ENCODE data around the gene STK32B. TPM values are rescaled to one million over a fixed set of nuclear protein-coding genes. Genes with fewer than 3 reads are reported as not detected.

STK32B gene
- polyA plus RNA-seq, 2 donors = 0.22 to 0.24 TPM

DNA sequence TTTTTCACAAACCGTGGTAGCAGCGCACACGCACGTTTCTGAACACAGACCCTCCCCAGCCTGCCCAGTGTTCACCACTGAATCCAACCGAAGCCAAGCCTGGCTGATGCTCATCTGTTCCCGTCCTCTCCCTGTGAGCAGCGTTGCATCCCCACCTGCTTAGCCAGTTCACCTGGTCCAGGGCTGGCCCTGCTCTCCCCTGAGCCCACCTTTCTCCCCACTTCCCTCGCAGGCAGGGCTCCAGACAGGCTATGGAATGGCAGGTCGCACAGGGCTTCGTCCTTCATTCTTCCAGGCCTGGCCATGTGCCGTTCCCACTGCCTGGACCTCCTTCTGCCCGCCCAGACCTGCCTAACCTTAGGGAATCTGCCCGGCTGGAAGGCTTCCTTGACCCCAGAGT is 410.2 kb downstream of the STK32B start:
- Histone ChIP-seq H3K27ac (ENCODE audit: low read depth in 2 of 2, low read length in 1 of 2) (no peak overlapping the region), H3K27me3 (ENCODE audit: control insufficient read depth in 1 of 2, insufficient read depth in 2 of 2, low read length in 2 of 2) (no peaks in the 10 kb centered on the region), H3K36me3 (ENCODE audit: control insufficient read depth in 2 of 2, insufficient read depth in 2 of 2, low read length in 1 of 2) (no peaks in the 10 kb centered on the region), H3K9me3 (ENCODE audit: control insufficient read depth in 2 of 2, insufficient read depth in 1 of 2, low read depth in 1 of 2, low read length in 1 of 2) (no peaks in the 10 kb centered on the region), H3K4me1 (ENCODE audit: control insufficient read depth in 2 of 2, insufficient read depth in 2 of 2, low read length in 1 of 2) (no peaks in the 10 kb centered on the region), H3K4me3 (ENCODE audit: low read depth in 1 of 2, low read length in 2 of 2) (no peak overlapping the region)
- 81 to 85% methylated on average over 13 of the region's 13 CpGs for WGBS, 2 donors

DNA sequence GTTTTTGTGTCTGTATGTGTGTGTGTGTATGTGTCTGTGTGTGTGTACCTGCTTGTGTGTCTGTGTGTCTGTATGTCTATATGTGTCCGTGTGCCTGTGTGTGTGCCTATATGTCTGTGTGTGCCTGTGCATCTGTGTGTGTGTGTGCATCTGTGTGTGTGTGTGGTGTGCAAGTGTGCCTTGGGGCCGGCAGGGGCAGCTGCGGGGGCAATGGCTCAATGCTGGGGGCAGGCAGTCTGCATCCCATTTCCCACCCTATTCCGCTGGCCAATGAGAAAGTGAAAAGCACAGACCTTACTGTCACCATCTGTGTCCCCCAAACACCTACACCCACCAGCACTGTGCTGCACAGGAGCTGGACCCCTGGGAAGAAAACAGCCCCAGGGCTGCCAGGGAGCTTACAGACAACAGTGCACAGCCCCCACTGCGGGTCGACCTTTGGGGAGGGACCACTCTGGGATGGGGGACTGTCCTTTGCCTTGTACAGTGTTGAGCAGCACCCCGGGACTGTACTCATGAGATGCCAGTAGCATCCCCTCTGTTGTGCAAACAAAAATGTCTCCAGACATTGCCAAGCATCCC is 411.1 kb downstream of the STK32B start:
- H3K9me3 ChIP-seq (ENCODE audit: control insufficient read depth in 2 of 2, insufficient read depth in 1 of 2, low read depth in 1 of 2, low read length in 1 of 2) = no peaks in the 10 kb centered on the region
- no peak overlapping the region for H3K4me3 ChIP-seq (ENCODE audit: low read depth in 1 of 2, low read length in 2 of 2)
- H3K27me3 ChIP-seq (ENCODE audit: control insufficient read depth in 1 of 2, insufficient read depth in 2 of 2, low read length in 2 of 2) = no peaks in the 10 kb centered on the region
- no peaks in the 10 kb centered on the region for H3K4me1 ChIP-seq (ENCODE audit: control insufficient read depth in 2 of 2, insufficient read depth in 2 of 2, low read length in 1 of 2)
- 83% methylated on average over 7 of the region's 7 CpGs for WGBS, 2 donors
- H3K36me3 ChIP-seq (ENCODE audit: control insufficient read depth in 2 of 2, insufficient read depth in 2 of 2, low read length in 1 of 2) = no peaks in the 10 kb centered on the region
- H3K27ac ChIP-seq (ENCODE audit: low read depth in 2 of 2, low read length in 1 of 2) = no peak overlapping the region

DNA sequence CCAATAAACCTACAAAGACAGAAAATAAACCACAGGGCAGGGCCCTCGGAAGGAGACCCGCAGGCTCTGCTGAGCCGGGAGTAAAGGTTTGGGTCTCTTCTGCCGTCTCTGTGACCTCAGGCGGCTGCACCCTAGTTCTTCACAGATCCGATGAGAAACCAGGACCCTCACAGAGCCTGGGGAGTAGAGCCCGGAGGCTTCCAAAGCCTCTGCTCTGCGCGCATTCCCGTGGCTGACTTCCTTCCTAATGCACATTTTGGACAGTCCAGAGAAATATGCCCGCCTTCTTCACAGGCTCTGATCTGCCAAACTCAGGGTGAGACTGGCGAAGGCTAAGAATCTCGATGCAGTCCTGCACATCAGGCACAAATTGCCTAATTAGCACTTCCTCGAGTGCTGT is 411.6 kb downstream of the STK32B start:
- H3K27me3 ChIP-seq (ENCODE audit: control insufficient read depth in 1 of 2, insufficient read depth in 2 of 2, low read length in 2 of 2) = no peaks in the 10 kb centered on the region
- no peak overlapping the region for H3K27ac ChIP-seq (ENCODE audit: low read depth in 2 of 2, low read length in 1 of 2)
- no peaks in the 10 kb centered on the region for H3K4me1 ChIP-seq (ENCODE audit: control insufficient read depth in 2 of 2, insufficient read depth in 2 of 2, low read length in 1 of 2)
- no peak overlapping the region for H3K4me3 ChIP-seq (ENCODE audit: low read depth in 1 of 2, low read length in 2 of 2)
- no peaks in the 10 kb centered on the region for H3K9me3 ChIP-seq (ENCODE audit: control insufficient read depth in 2 of 2, insufficient read depth in 1 of 2, low read depth in 1 of 2, low read length in 1 of 2)
- H3K36me3 ChIP-seq (ENCODE audit: control insufficient read depth in 2 of 2, insufficient read depth in 2 of 2, low read length in 1 of 2) = no peaks in the 10 kb centered on the region
- WGBS, 2 donors = 78 to 85% methylated on average over 14 of the region's 14 CpGs

DNA sequence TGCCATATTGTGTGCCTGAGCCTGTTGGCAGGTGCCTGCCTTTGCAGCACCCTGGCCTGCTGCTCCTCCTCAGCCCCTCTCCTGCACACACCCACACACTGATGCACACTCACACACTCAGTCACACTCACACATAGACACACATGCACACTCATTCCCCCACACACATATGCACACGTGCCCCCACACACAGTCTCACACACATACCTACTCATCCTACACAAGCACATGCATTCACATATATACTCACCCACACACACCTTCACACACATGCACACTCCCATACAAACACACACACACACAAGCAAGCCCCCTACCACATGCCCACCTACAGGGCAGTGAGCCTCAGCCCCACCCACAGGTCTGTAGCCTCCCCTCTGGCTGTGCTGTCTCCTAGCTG is 412.1 kb downstream of the STK32B start:
- H3K27ac ChIP-seq (ENCODE audit: low read depth in 2 of 2, low read length in 1 of 2) = no peak overlapping the region
- H3K27me3 ChIP-seq (ENCODE audit: control insufficient read depth in 1 of 2, insufficient read depth in 2 of 2, low read length in 2 of 2) = no peaks in the 10 kb centered on the region
- H3K4me1 ChIP-seq (ENCODE audit: control insufficient read depth in 2 of 2, insufficient read depth in 2 of 2, low read length in 1 of 2) = no peaks in the 10 kb centered on the region
- no peaks in the 10 kb centered on the region for H3K9me3 ChIP-seq (ENCODE audit: control insufficient read depth in 2 of 2, insufficient read depth in 1 of 2, low read depth in 1 of 2, low read length in 1 of 2)
- no peaks in the 10 kb centered on the region for H3K36me3 ChIP-seq (ENCODE audit: control insufficient read depth in 2 of 2, insufficient read depth in 2 of 2, low read length in 1 of 2)
- H3K4me3 ChIP-seq (ENCODE audit: low read depth in 1 of 2, low read length in 2 of 2) = no peak overlapping the region
- WGBS, 2 donors = 71 to 88% methylated on average over 1 of the region's 1 CpG

DNA sequence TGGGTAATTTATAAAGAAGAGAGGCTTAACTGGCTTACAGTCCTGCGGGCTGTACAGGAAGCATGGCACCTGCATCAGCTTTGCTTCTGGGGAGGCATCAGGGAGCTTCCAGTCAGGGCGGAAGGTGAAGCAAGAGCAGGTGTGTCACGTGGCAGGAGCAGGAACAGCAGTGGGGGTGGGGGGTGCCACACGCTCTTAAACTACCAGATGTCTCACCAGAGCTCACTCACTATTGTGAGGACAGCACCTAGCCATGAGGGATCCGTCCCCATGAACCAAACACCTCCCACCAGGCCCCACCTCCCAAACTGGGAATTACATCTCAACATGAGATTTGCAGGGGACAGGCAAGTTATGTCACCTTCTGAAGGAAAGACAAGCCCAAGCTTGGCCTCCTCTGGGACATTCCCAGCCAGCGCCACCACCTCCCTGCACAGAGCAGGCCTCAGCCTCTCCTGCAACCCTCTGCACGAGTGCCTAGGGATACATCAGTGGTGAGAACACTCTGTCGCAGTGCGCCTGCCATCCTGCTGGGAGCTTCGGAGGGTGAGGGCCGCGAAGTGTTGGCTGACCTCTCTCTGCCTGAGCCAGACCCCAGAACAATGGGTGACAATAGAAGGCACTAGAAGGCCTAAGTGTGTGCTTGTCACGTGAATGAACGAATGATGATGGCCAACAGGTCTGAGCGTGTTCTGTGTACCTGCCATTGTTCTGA is 412.8 kb downstream of the STK32B start:
- Histone ChIP-seq H3K9me3 (ENCODE audit: control insufficient read depth in 2 of 2, insufficient read depth in 1 of 2, low read depth in 1 of 2, low read length in 1 of 2) (no peaks in the 10 kb centered on the region), H3K36me3 (ENCODE audit: control insufficient read depth in 2 of 2, insufficient read depth in 2 of 2, low read length in 1 of 2) (no peaks in the 10 kb centered on the region), H3K4me3 (ENCODE audit: low read depth in 1 of 2, low read length in 2 of 2) (no peak overlapping the region), H3K27me3 (ENCODE audit: control insufficient read depth in 1 of 2, insufficient read depth in 2 of 2, low read length in 2 of 2) (no peaks in the 10 kb centered on the region), H3K27ac (ENCODE audit: low read depth in 2 of 2, low read length in 1 of 2) (no peak overlapping the region), H3K4me1 (ENCODE audit: control insufficient read depth in 2 of 2, insufficient read depth in 2 of 2, low read length in 1 of 2) (no peaks in the 10 kb centered on the region)
- 82 to 83% methylated on average over 15 of the region's 15 CpGs for WGBS, 2 donors

DNA sequence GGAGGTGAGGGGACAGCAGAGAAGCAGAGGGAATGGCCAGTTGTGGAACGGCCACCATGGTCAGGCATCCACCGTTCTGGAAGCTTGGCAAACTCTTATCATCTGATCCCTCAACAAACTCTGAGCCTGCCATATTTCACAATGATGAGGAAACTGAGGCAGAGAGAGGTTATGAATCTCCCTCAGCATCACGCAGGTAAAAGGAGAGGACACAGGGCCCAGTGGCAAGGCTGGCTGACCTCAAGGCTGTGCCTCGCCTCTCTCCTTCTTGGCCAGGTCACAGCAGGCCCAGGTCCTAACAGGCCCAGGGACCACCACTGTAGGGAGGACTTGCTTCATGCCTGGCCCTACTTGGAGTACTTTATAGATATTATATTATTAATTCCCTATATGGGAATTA is 414.2 kb downstream of the STK32B start:
- Histone ChIP-seq H3K36me3 (ENCODE audit: control insufficient read depth in 2 of 2, insufficient read depth in 2 of 2, low read length in 1 of 2) (no peaks in the 10 kb centered on the region), H3K27me3 (ENCODE audit: control insufficient read depth in 1 of 2, insufficient read depth in 2 of 2, low read length in 2 of 2) (no peaks in the 10 kb centered on the region), H3K4me3 (ENCODE audit: low read depth in 1 of 2, low read length in 2 of 2) (no peak overlapping the region), H3K27ac (ENCODE audit: low read depth in 2 of 2, low read length in 1 of 2) (no peak overlapping the region), H3K9me3 (ENCODE audit: control insufficient read depth in 2 of 2, insufficient read depth in 1 of 2, low read depth in 1 of 2, low read length in 1 of 2) (no peaks in the 10 kb centered on the region), H3K4me1 (ENCODE audit: control insufficient read depth in 2 of 2, insufficient read depth in 2 of 2, low read length in 1 of 2) (no peaks in the 10 kb centered on the region)
- WGBS, 2 donors = 94 to 95% methylated on average over 4 of the region's 4 CpGs

DNA sequence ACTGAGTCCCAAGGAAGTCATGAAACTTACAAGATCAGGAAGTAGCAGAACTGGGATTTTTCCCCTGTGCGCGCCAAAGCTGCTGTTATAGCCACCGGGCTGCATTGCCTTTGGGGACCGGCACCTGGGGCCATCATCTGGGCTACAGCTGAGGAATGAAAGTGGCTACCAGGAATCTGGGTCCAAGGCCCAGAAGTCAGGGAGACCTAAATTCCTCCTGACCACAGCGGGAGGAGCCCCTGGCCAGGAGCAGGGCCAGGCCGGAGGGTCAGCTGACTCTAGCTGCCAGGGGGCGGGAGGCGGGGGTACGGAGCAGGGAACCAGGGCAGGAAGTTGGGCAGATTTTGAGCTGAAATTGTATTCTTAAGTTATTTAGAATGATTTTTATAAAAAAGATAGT is 414.7 kb downstream of the STK32B start:
- no peaks in the 10 kb centered on the region for H3K27me3 ChIP-seq (ENCODE audit: control insufficient read depth in 1 of 2, insufficient read depth in 2 of 2, low read length in 2 of 2)
- H3K27ac ChIP-seq (ENCODE audit: low read depth in 2 of 2, low read length in 1 of 2) = no peak overlapping the region
- no peaks in the 10 kb centered on the region for H3K36me3 ChIP-seq (ENCODE audit: control insufficient read depth in 2 of 2, insufficient read depth in 2 of 2, low read length in 1 of 2)
- H3K4me1 ChIP-seq (ENCODE audit: control insufficient read depth in 2 of 2, insufficient read depth in 2 of 2, low read length in 1 of 2) = no peaks in the 10 kb centered on the region
- 79 to 82% methylated on average over 9 of the region's 9 CpGs for WGBS, 2 donors
- no peaks in the 10 kb centered on the region for H3K9me3 ChIP-seq (ENCODE audit: control insufficient read depth in 2 of 2, insufficient read depth in 1 of 2, low read depth in 1 of 2, low read length in 1 of 2)
- no peak overlapping the region for H3K4me3 ChIP-seq (ENCODE audit: low read depth in 1 of 2, low read length in 2 of 2)

DNA sequence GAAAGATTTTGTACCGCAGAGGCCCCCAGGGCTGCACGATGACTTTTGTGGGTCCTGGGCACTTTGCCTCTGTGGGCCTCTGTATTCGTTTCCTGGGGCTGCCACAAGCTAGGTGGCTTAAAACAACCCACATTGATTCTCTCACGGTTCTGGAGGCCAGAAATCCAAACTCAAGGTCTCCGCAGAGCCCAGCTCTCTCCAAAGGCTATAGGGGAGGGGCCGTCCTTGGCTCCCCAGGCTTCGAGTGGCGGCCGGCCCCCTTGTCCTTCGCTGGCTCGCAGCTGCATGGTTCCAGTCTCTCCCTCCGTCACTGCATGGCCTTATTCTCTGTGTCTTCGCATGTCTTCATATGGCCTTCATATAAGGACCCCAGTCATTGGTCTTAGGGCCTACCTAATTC is 415.8 kb downstream of the STK32B start:
- no peaks in the 10 kb centered on the region for H3K36me3 ChIP-seq (ENCODE audit: control insufficient read depth in 2 of 2, insufficient read depth in 2 of 2, low read length in 1 of 2)
- H3K9me3 ChIP-seq (ENCODE audit: control insufficient read depth in 2 of 2, insufficient read depth in 1 of 2, low read depth in 1 of 2, low read length in 1 of 2) = no peaks in the 10 kb centered on the region
- no peak overlapping the region for H3K4me3 ChIP-seq (ENCODE audit: low read depth in 1 of 2, low read length in 2 of 2)
- no peak overlapping the region for H3K27ac ChIP-seq (ENCODE audit: low read depth in 2 of 2, low read length in 1 of 2)
- 86 to 89% methylated on average over 13 of the region's 13 CpGs for WGBS, 2 donors
- no peaks in the 10 kb centered on the region for H3K27me3 ChIP-seq (ENCODE audit: control insufficient read depth in 1 of 2, insufficient read depth in 2 of 2, low read length in 2 of 2)
- no peaks in the 10 kb centered on the region for H3K4me1 ChIP-seq (ENCODE audit: control insufficient read depth in 2 of 2, insufficient read depth in 2 of 2, low read length in 1 of 2)

DNA sequence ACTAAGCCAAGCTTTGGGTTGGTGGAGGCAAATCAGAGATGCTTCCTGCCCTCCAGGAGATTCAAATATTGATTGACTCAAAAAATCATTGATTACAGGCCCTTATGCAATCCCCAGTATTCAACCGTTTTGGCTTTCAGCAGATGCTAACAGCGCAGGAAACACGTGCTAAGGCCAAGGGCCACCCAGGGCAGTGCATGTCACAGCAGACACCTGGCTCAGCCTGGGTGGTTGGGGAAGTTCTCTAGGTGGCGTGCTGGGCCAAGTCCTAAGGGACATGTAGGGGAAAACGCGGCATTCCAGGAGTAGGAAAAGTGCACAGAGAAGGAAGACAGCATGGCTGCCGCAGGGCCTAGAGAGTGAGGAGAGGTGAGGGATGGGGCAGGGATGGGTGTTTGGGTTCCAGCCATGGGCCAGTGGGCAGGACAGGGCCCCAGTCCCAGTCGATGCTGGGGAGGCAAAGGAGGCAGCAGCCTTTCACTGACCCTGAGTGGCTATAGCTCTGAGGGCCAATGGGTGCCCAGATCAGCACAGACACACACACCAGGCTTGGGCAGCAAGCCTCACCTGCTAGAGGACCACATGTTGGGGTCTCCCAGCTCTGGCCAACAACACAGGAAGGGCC is 418.0 kb downstream of the STK32B start:
- WGBS, 2 donors = 76 to 82% methylated on average over 8 of the region's 8 CpGs

DNA sequence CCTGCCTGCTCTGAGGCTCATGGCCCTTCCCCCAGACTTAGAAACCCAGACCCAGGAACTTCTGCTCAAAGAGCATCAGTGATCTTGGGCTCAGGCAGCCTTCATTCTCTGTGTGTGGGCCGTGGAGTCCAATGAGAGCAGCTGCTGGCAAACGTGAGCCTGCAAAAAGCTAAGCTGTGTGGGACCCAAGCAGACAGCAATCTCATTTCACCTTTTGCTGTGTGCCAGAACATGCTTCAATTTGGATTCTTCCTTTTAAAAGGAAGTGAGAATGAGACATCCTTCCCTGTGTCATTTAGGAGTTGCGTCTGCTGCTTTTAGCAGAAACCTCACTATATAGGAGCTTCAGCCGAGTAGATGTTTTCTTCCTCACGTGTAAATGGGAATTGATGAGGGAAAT is 418.6 kb downstream of the STK32B start:
- WGBS, 2 donors = 70 to 73% methylated on average over 5 of the region's 5 CpGs
- H3K36me3 ChIP-seq (ENCODE audit: control insufficient read depth in 2 of 2, insufficient read depth in 2 of 2, low read length in 1 of 2) = no peaks in the 10 kb centered on the region
- no peak overlapping the region for H3K27ac ChIP-seq (ENCODE audit: low read depth in 2 of 2, low read length in 1 of 2)
- H3K9me3 ChIP-seq (ENCODE audit: control insufficient read depth in 2 of 2, insufficient read depth in 1 of 2, low read depth in 1 of 2, low read length in 1 of 2) = no peaks in the 10 kb centered on the region
- H3K4me1 ChIP-seq (ENCODE audit: control insufficient read depth in 2 of 2, insufficient read depth in 2 of 2, low read length in 1 of 2) = no peaks in the 10 kb centered on the region
- H3K27me3 ChIP-seq (ENCODE audit: control insufficient read depth in 1 of 2, insufficient read depth in 2 of 2, low read length in 2 of 2) = no peaks in the 10 kb centered on the region
- H3K4me3 ChIP-seq (ENCODE audit: low read depth in 1 of 2, low read length in 2 of 2) = no peak overlapping the region

More for the DNA sequence above, 418.0 kb downstream of the STK32B start:
- no peaks in the 10 kb centered on the region for H3K36me3 ChIP-seq (ENCODE audit: control insufficient read depth in 2 of 2, insufficient read depth in 2 of 2, low read length in 1 of 2)
- no peaks in the 10 kb centered on the region for H3K9me3 ChIP-seq (ENCODE audit: control insufficient read depth in 2 of 2, insufficient read depth in 1 of 2, low read depth in 1 of 2, low read length in 1 of 2)
- no peak overlapping the region for H3K4me3 ChIP-seq (ENCODE audit: low read depth in 1 of 2, low read length in 2 of 2)
- H3K4me1 ChIP-seq (ENCODE audit: control insufficient read depth in 2 of 2, insufficient read depth in 2 of 2, low read length in 1 of 2) = no peaks in the 10 kb centered on the region
- H3K27ac ChIP-seq (ENCODE audit: low read depth in 2 of 2, low read length in 1 of 2) = no peak overlapping the region
- H3K27me3 ChIP-seq (ENCODE audit: control insufficient read depth in 1 of 2, insufficient read depth in 2 of 2, low read length in 2 of 2) = no peaks in the 10 kb centered on the region
